ENCODE data around the gene REL. TPM values are rescaled to one million over a fixed set of nuclear protein-coding genes. Genes with fewer than 3 reads are reported as not detected.
"Not testable (repeated sequence)": the region's sequence is repeated elsewhere in the genome, so short reads cannot be mapped to it uniquely, and the experiment has no call there.

REL gene
- polyA plus RNA-seq (ENCODE audit: insufficient read length in 3 of 3), result 1 to 10 TPM; 7.4 to 8.2 (median 8.1) TPM

GRCh38 chr2:60881047-60881932 lies at the start of gene REL:
Gene REL, plus strand, starts transcription at chr2:60881574. Its CDS starts 267 bp downstream, at chr2:60881841.
- DNase-seq (ENCODE audit: low read depth in 3 of 3, low spot score in 2 of 3), result peak; percentile 77 to 83 (median 82)

- no peak for DNase-seq (ENCODE audit: low read depth in 3 of 3, low spot score in 2 of 3)
These were observed 49.5 kb upstream of the REL start for GRCh38 chr2:60831921-60832320.

- no peak for DNase-seq (ENCODE audit: low read depth in 3 of 3, low spot score in 2 of 3)
These were observed 48.8 kb upstream of the REL start for GRCh38 chr2:60832621-60833020.

- DNase-seq (ENCODE audit: low read depth in 3 of 3, low spot score in 2 of 3), result no peak
These were observed 47.1 kb upstream of the REL start for GRCh38 chr2:60834270-60834717.

- DNase-seq (ENCODE audit: low read depth in 3 of 3, low spot score in 2 of 3), result no peak
These were observed 44.9 kb upstream of the REL start for GRCh38 chr2:60836491-60836890.

- DNase-seq (ENCODE audit: low read depth in 3 of 3, low spot score in 2 of 3), result no peak
These were observed 44.3 kb upstream of the REL start for GRCh38 chr2:60837123-60837522.

- no peak for DNase-seq (ENCODE audit: low read depth in 3 of 3, low spot score in 2 of 3)
These were observed 42.9 kb upstream of the REL start for GRCh38 chr2:60838481-60838880.

GRCh38 chr2:60839126-60839813 lies 42.1 kb upstream of the REL start:
- no peak for DNase-seq (ENCODE audit: low read depth in 3 of 3, low spot score in 2 of 3)

- DNase-seq (ENCODE audit: low read depth in 3 of 3, low spot score in 2 of 3), result no peak
These were observed 40.5 kb upstream of the REL start for GRCh38 chr2:60840880-60841279.

GRCh38 chr2:60843006-60843405 lies 38.4 kb upstream of the REL start:
- DNase-seq (ENCODE audit: low read depth in 3 of 3, low spot score in 2 of 3), result no peak

GRCh38 chr2:60844105-60844504 lies 37.3 kb upstream of the REL start:
- no peak for DNase-seq (ENCODE audit: low read depth in 3 of 3, low spot score in 2 of 3)

- DNase-seq (ENCODE audit: low read depth in 3 of 3, low spot score in 2 of 3), result no peak
These were observed 33.5 kb upstream of the REL start for GRCh38 chr2:60847854-60848253.

- no peak for DNase-seq (ENCODE audit: low read depth in 3 of 3, low spot score in 2 of 3)
These were observed 32.2 kb upstream of the REL start for GRCh38 chr2:60849187-60849586.

- DNase-seq (ENCODE audit: low read depth in 3 of 3, low spot score in 2 of 3), result no peak
These were observed 29.0 kb upstream of the REL start for GRCh38 chr2:60852282-60852860.

GRCh38 chr2:60853531-60853930 lies 27.8 kb upstream of the REL start:
- DNase-seq (ENCODE audit: low read depth in 3 of 3, low spot score in 2 of 3), result no peak

GRCh38 chr2:60855989-60856669 lies 25.2 kb upstream of the REL start:
- no peak for DNase-seq (ENCODE audit: low read depth in 3 of 3, low spot score in 2 of 3)

GRCh38 chr2:60857056-60857455 lies 24.3 kb upstream of the REL start:
- DNase-seq (ENCODE audit: low read depth in 3 of 3, low spot score in 2 of 3), result no peak

- no peak for DNase-seq (ENCODE audit: low read depth in 3 of 3, low spot score in 2 of 3)
These were observed 22.5 kb upstream of the REL start for GRCh38 chr2:60858897-60859311.

GRCh38 chr2:60861736-60862135 lies 19.6 kb upstream of the REL start:
- DNase-seq (ENCODE audit: low read depth in 3 of 3, low spot score in 2 of 3), result no peak

GRCh38 chr2:60862642-60863041 lies 18.7 kb upstream of the REL start:
- DNase-seq (ENCODE audit: low read depth in 3 of 3, low spot score in 2 of 3), result no peak

- not testable (repeated sequence) for DNase-seq (ENCODE audit: low read depth in 3 of 3, low spot score in 2 of 3)
These were observed 16.0 kb upstream of the REL start for GRCh38 chr2:60865361-60865760.
